T-helper 1 cell treated with Interleukin-12 subunit alpha and Interleukin-12 subunit beta and Interleukin-4 antibody, amounts not matched to agents 30 ng/mL and 1 ng/mL, for 36 hours (primary cell): ENCODE measurements around the gene IGF1R. TPM values are rescaled to one million over a fixed set of nuclear protein-coding genes. Genes with fewer than 3 reads are reported as not detected.

Source experiments
- intact Hi-C: fragments of 100-400 bp; cut with micrococcal nuclease; formaldehyde crosslinking; loops from one replicate; pipeline ENCODE4 v1.15.1; 2024
- total RNA-seq: library from RNA; stranded (reverse); gene quantifications from 2 replicates; pipeline ENCODE4 v1.2.3, GENCODE V29; 2022

IGF1R gene
- total RNA-seq, 1 donor from 2014 or later, result 21.5 TPM

DNA sequence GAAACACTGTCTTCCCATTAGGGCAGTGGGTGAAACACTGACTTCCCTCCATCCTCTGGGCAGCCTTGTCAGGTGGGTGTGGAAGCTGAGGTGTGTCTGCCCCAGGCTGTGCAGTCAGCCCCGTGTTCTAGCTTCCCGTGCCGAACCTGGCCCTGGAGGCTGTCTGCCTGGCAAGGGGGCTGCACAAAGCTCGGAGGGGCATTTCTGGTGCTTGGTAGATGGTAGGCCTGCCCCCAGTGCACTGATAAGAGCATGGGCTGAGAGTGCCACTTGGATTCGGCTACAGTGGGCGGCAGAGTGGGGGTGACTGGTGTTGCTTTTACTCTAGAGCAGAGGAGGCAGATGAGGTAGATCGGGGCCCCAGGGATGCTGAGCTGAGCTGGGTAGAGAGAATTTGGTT is 21.3 kb downstream of the IGF1R start:
- intact Hi-C loops, result loop anchor here (1.0 kb wide), 1 partner anchor 11 kb away; no protein-coding TSS in a partner anchor

- intact Hi-C loops, result no loop called here
Measured at GRCh38 chr15:98671060-98672008, 23.0 kb downstream of the IGF1R start.

- intact Hi-C loops, result no loop called here
Measured at GRCh38 chr15:98673133-98673532, 24.8 kb downstream of the IGF1R start.

DNA sequence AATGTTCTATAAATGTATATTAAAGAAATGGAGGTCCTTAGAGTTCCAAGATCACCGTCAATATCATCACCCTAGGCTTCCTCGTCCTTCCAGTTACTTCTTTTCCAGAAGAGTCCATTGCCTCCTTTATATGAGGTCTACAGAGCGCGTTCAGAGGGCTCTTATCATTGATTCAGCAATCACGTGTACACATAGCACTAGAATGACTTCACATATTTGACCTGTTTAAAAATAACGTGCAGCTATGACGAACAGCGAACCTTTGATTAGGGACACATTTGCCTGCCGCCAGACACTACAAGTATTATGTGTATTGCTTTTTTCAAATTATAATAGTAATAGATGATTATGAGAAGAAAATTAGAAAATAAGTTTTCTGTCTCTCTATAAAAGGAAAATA is 26.0 kb downstream of the IGF1R start:
- intact Hi-C loops, result no loop called here

DNA sequence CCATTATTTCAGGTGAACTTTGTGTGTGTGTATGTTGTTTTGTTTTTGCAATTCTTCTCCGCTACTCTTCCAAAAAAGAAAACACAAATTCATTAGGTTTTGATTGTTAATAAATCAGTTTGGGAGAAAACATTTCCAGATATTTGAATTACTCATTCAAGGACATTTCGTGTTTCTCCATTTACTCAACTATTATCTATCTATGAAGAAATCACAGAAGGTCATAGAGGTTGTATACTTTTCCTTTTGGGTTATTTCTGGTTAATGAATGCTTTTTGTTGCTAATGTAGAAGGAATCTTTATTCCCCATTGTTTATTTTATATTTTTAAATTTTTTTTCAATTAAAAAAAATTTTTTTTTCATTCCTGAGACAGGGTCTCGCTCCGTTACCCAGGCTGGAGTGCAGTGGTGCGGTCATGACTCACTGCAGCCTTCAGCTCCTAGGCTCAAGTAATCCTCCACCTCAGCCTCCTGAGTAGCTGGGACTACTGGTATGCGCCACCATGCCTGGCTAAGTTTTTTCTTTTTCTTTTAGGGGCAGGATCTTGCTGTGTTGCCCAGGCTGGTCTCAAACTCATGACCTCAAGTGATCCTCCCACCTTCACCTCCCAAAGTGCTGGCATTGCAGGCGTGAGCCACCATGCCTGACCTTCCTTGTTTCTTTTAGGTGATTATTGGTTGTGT is 28.4 kb downstream of the IGF1R start:
- intact Hi-C loops, result no loop called here

GRCh38 chr15:98677345-98678059 is 29.2 kb downstream of the IGF1R start:
- intact Hi-C loops, result no loop called here

- intact Hi-C loops, result no loop called here
Measured at GRCh38 chr15:98678484-98678883, 30.1 kb downstream of the IGF1R start.

GRCh38 chr15:98681061-98681460 is 32.7 kb downstream of the IGF1R start:
- intact Hi-C loops, result no loop called here

GRCh38 chr15:98682992-98683701 is 34.8 kb downstream of the IGF1R start:
- intact Hi-C loops, result no loop called here

DNA sequence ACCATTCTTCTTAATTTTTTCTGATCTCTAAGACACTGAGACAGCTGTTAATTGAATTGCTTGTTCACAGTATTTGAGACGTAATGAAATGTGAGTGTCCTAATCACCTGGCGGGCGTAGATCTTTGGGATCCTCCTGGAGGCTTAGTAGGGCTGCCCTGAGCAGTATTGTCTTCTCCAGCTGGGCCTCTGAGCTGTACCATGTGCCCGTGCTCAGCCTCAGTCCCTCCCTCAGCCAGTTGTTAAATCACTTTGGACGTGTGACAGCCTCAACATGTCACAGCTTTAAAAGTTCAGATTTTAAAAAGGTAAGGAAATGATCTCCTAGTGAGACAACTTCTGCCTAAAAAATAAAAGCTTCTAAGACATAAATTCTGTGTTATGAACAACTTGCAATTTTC is 35.5 kb downstream of the IGF1R start:
- intact Hi-C loops, result no loop called here

DNA sequence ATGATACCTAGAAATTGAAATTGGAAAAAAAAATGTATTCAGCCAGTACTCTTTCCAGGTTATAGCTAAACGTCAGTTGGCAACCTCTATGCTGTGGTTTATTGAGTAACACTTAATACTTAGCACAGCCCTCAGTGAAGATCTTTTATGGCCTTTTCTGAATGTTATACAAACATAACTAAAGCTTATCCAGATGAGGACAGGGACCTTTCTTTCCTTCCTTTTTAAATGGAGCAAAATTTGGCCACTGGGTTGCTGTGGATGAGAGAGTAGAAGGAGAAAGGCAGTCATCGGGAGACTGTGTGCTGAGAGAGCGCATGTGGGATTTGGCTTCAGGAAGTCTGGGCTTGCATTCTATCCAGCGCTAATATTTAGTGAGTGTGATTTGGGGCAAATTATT is 36.1 kb downstream of the IGF1R start:
- intact Hi-C loops, result no loop called here

DNA sequence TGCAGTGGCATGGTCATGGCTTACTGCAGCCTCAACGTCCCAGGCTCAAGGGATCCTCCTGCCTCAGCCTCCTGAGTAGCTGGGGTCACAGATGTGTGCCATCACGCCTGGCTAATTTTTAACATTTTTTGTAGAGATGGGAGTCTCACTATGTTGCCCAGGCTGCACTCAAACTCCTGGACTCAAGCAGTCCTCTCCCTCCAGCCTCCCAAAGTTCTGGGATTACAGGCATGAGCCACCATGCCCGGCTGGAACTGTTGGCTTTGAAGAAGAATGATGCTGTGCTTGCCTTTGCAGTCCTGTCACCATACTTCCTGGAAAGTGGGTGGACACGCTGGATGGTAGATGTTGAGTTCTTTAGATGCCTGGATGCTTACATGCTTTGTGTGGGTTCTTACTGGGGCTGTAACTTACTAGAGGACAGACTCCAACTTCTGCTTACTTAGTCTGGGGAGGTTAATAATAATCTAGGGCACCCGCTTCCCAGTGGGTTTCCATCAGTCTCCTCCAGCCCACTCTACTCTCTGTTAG is 36.7 kb downstream of the IGF1R start:
- intact Hi-C loops, result no loop called here

GRCh38 chr15:98686983-98687382 is 38.6 kb downstream of the IGF1R start:
- intact Hi-C loops, result no loop called here

DNA sequence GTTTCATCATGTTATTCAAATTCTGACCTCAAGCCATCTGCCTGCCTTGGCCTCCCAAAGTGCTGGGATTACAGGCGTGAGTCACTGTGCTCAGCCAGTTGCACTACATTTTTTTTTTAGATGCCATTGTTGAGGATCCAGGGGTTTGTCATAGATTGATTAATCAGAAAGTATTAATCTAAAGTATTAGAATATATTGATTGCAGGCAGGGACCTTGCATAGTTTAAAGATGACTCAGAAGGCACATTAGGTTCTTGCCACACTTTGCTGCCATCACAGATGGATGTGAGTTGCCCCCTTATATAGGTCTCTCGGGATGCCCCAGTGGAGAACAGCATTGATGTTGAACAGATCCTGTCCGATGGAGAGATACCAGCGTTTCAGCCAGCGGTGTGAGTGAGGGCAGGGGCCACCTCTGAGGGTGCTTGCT is 41.1 kb downstream of the IGF1R start:
- intact Hi-C loops, result no loop called here

- intact Hi-C loops, result no loop called here
Measured at GRCh38 chr15:98690272-98690950, 42.1 kb downstream of the IGF1R start.

GRCh38 chr15:98692213-98692612 is 43.9 kb downstream of the IGF1R start:
- intact Hi-C loops, result no loop called here

DNA sequence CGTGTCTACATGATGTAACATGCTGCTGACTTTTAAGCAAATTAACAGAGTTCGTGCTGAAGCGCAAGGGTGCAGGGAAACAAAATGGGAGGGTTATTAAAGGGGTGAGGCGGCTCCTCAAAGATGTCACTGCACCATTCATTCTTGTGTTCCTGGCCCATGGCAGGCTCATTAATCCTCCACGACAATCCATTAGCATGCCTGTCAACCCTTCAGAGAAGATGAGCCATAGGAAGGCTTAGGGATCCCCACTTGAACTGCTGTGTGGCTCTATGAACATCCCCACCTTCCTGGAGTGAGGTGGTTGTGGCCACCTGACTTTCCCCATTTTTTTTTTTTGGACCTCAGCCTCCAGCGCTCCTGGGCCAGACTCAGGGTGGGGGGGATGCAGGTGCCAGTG is 45.8 kb downstream of the IGF1R start:
- intact Hi-C loops, result no loop called here

DNA sequence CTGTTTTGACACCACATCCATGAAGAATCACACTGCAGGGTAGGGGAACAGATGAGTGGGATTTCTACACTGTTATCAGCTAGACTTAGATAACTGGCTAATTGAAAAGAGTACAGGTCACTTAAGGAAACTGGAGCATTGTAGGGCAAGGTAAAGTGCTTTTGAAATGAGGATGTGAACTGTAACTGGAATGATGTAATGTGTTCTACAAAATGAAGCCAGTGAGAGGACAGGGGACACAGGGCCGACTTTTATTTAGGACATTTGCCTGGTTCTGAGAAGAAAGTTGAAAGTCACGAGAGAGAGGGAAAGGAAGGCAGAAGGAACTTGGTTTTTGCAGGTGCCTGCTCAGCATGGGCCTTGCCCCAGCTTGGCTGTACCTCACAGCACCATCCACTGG is 50.5 kb downstream of the IGF1R start:
- intact Hi-C loops, result no loop called here

DNA sequence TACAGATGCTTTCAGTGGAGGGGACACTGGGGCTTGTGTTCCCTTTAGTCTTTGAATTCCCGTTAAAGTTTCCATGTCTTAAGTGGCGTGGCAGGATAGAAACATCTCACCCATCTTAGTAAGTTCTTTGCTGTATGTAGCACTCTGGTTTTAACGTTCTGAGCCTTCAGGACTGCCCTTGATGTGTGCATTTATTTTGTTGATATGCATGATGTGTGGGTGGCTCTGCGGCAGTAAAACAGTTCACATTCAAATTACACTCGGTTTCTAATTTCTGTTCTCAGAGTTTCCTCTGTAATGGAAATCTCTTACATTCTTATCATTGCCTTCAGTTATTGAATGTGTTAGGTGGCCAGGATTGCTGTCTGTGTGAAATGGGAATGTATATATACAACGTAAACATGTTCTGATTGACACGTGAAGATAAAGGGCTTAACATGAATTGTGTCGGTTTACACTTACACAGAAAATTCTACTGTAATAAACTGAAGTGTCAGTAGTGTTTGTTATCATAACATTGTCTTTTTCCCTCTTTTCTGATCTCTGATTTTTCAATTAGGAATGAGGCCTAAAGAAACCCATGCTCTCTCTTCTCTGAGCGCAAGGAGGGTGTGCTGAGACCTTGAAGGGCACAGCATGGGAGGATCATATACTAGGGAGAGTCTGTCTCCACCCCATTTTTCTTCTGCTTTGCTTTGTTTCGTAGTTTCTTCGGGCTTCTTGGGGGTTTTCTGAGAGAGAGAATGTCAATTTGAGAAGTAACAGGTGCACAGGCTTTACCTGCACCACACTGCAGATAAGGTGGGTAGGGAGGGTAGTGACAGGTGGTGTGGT is 51.5 kb downstream of the IGF1R start:
- intact Hi-C loops, result no loop called here
